Bronchus fibroblast of lung (primary cell): ENCODE measurements around the gene POM121L2. TPM values are rescaled to one million over a fixed set of nuclear protein-coding genes. Genes with fewer than 3 reads are reported as not detected.

Source experiments
- total RNA-seq: library from RNA; depleted of rRNA; stranded (reverse); fragments of >200 nt; gene quantifications from 2 replicates; pipeline ENCODE4 v1.2.3, GENCODE V29; 2015

Gene POM121L2
- total RNA-seq: not detected in 2 replicates

DNA sequence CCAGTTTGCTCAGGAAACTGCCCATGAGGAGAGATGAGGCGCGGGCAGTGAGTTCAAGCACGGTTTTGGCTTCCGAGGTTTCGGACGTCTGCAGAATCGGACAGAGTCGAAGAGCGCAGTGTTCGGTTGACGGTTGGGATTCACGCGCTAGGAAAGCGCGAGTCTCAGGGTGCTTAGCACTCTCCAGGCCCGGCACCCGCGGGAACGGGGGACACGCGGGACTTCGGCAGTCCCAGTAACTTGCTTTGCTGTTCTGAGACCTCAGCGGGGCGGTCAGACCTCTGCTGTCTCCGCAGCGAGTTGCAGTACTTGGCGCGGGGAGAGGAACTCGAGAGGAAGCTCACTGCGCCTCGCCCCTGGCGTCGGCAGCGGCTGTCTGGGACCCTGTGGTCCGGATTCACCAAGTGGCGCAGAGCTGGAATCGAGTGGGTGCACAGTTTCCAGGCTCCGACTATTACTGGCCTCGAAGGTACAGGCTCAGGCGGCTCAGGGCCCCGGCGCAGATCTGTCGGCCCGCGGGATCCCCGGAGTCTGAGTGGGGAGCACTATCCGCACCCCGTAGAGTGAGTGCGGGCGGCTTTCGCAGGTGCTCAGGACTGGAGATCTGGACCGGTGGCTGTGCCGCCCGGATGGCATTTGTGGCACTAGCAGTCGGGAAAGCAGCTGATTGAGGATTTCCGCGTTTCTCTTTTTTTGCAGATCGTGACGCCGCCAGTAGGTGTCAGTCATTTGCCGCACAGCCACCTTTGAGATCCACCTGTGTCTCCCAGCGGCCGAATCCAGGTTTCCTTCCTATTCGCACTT is at the start of gene POM121L2:
Gene POM121L2 (minus strand): TSS at position 128 of the 804 bp plus-strand sequence. CDS start 103 bp downstream, at position 25.

Other genes starting within 250 kb of the POM121L2 start
- not detected in 2 replicates for gene PRSS16, start 64.6 kb downstream of the POM121L2 start, total RNA-seq
- 0.45 and 0.84 TPM in 2 replicates for gene ZNF391, start 76.5 kb upstream of the POM121L2 start, total RNA-seq
- 4.0 and 6.2 TPM in 2 replicates for gene ZNF184, start 160.8 kb upstream of the POM121L2 start, total RNA-seq